HepG2 (cell line): ENCODE measurements around the gene PPP1R7. TPM values are rescaled to one million over a fixed set of nuclear protein-coding genes. Genes with fewer than 3 reads are reported as not detected.

ENCODE experiments used
- AGO2 ChIP-seq: fragments of 200-400 bp; formaldehyde crosslinking; optimal IDR thresholded peaks from 2 replicates; pipeline ENCODE3; 2017; ENCODE audit warnings: mild to moderate bottlenecking, low read depth, low read length, moderate library complexity
- CREM ChIP-seq, 2 experiments: sonication (generic) in 1 of 2; formaldehyde crosslinking in 1 of 2; IDR thresholded peaks; 2 replicates each; pipeline versions ENCODE4 v1.4.0 to v1.6.1; 2016 to 2020; ENCODE audit warnings: antibody characterized with exemption in 1 of 2, mild to moderate bottlenecking in 1 of 2, missing genetic modification reagents in 1 of 2
- DNMT3B ChIP-seq: conservative IDR thresholded peaks from 2 replicates; pipeline ENCODE4 v1.6.1; 2016; ENCODE audit warnings: missing biosample characterization, control low read depth
- DPF2 ChIP-seq: sonication (generic); formaldehyde crosslinking; IDR thresholded peaks from 2 replicates; pipeline ENCODE4 v1.4.0; 2020; ENCODE audit warnings: mild to moderate bottlenecking, low read depth, missing genetic modification reagents, borderline replicate concordance
- EED ChIP-seq: sonication (generic); formaldehyde crosslinking; IDR thresholded peaks from 2 replicates; pipeline ENCODE4 v1.5.0; 2020; ENCODE audit warnings: mild to moderate bottlenecking, missing genetic modification reagents
- FOSL1 ChIP-seq: sonication (generic); formaldehyde crosslinking; IDR thresholded peaks from 2 replicates; pipeline ENCODE4 v1.9.0; 2021; ENCODE audit warnings: missing genetic modification reagents, borderline replicate concordance
- FOXJ3 ChIP-seq: sonication (generic); formaldehyde crosslinking; IDR thresholded peaks from 2 replicates; pipeline ENCODE4 v1.4.0; 2020; ENCODE audit warnings: missing genetic modification reagents, mild to moderate bottlenecking, borderline replicate concordance
- HDAC1 ChIP-seq: sonication (generic); formaldehyde crosslinking; IDR thresholded peaks from 2 replicates; pipeline ENCODE4 v1.5.1; 2020; ENCODE audit warnings: mild to moderate bottlenecking, missing genetic modification reagents
- IRF1 ChIP-seq: sonication (generic); formaldehyde crosslinking; IDR thresholded peaks from 2 replicates; pipeline ENCODE4 v1.4.0; 2020; ENCODE audit warnings: low read depth, mild to moderate bottlenecking, missing genetic modification reagents
- KMT2B ChIP-seq: IDR thresholded peaks from 2 replicates; pipeline ENCODE4 v1.6.1; 2016; ENCODE audit warnings: missing genetic modification reagents, missing compliant biosample characterization
- NCOR1 ChIP-seq: fragments of 200-600 bp; sonication (generic); IDR thresholded peaks from 2 replicates; pipeline ENCODE4 v1.7.0; 2017; ENCODE audit warnings: antibody characterized with exemption, low read length, borderline replicate concordance
- SPEN ChIP-seq: sonication (generic); formaldehyde crosslinking; IDR thresholded peaks from 2 replicates; pipeline ENCODE4 v1.5.1; 2020; ENCODE audit warnings: low read depth, mild to moderate bottlenecking, missing genetic modification reagents
- TFE3 ChIP-seq: IDR thresholded peaks from 2 replicates; pipeline ENCODE4 v1.6.1; 2016
- ZBTB7A ChIP-seq: sonication (generic); formaldehyde crosslinking; IDR thresholded peaks from 2 replicates; pipeline ENCODE4 v1.8.0; 2022; ENCODE audit warnings: mild to moderate bottlenecking, missing genetic modification reagents
- ZFP36L1 ChIP-seq: sonication (generic); formaldehyde crosslinking; IDR thresholded peaks from 2 replicates; pipeline ENCODE4 v1.8.0; 2022; ENCODE audit warnings: mild to moderate bottlenecking, missing genetic modification reagents, moderate library complexity
- ZFP82 ChIP-seq: sonication (generic); formaldehyde crosslinking; IDR thresholded peaks from 2 replicates; pipeline ENCODE4 v1.5.1; 2020; ENCODE audit warnings: mild to moderate bottlenecking, missing genetic modification reagents, borderline replicate concordance
- ZKSCAN8 ChIP-seq: IDR thresholded peaks from 2 replicates; pipeline ENCODE4 v1.6.1; 2016; ENCODE audit warnings: borderline replicate concordance, missing genetic modification reagents, missing compliant biosample characterization
- ZNF160 ChIP-seq: sonication (generic); formaldehyde crosslinking; IDR thresholded peaks from 2 replicates; pipeline ENCODE4 v1.8.0; 2022; ENCODE audit warnings: mild to moderate bottlenecking, inconsistent platforms, missing genetic modification reagents
- ZNF383 ChIP-seq: sonication (generic); formaldehyde crosslinking; IDR thresholded peaks from 2 replicates; pipeline ENCODE4 v1.4.0; 2020; ENCODE audit warnings: missing genetic modification reagents, mild to moderate bottlenecking, borderline replicate concordance
- ZNF460 ChIP-seq: sonication (generic); formaldehyde crosslinking; IDR thresholded peaks from 2 replicates; pipeline ENCODE4 v1.5.1; 2020; ENCODE audit warnings: missing genetic modification reagents, mild to moderate bottlenecking, borderline replicate concordance
- ZNF501 ChIP-seq: sonication (generic); formaldehyde crosslinking; IDR thresholded peaks from 2 replicates; pipeline ENCODE4 v1.5.1; 2020; ENCODE audit warnings: mild to moderate bottlenecking, moderate library complexity, missing genetic modification reagents
- ZNF562 ChIP-seq: sonication (generic); formaldehyde crosslinking; IDR thresholded peaks from 2 replicates; pipeline ENCODE4 v1.8.0; 2022; ENCODE audit warnings: missing genetic modification reagents, borderline replicate concordance
- ZNF564 ChIP-seq: sonication (generic); formaldehyde crosslinking; IDR thresholded peaks from 2 replicates; pipeline ENCODE4 v1.8.1; 2023; ENCODE audit warnings: mild to moderate bottlenecking, missing genetic modification reagents
- ZNF709 ChIP-seq: sonication (generic); formaldehyde crosslinking; IDR thresholded peaks from 2 replicates; pipeline ENCODE4 v1.5.0; 2020; ENCODE audit warnings: mild to moderate bottlenecking, missing genetic modification reagents
- ZNF737 ChIP-seq: sonication (generic); formaldehyde crosslinking; IDR thresholded peaks from 2 replicates; pipeline ENCODE4 v1.5.0; 2020; ENCODE audit warnings: missing genetic modification reagents, mild to moderate bottlenecking, borderline replicate concordance
- ZNF766 ChIP-seq: sonication (generic); formaldehyde crosslinking; IDR thresholded peaks from 2 replicates; pipeline ENCODE4 v1.5.0; 2020; ENCODE audit warnings: missing genetic modification reagents, borderline replicate concordance
- ZNF777 ChIP-seq: sonication (generic); formaldehyde crosslinking; IDR thresholded peaks from 2 replicates; pipeline ENCODE4 v1.4.0; 2020; ENCODE audit warnings: missing genetic modification reagents
- ZSCAN22 ChIP-seq: sonication (generic); formaldehyde crosslinking; IDR thresholded peaks from 2 replicates; pipeline ENCODE4 v1.4.0; 2020; ENCODE audit warnings: mild to moderate bottlenecking, missing genetic modification reagents
- polyA plus RNA-seq, 8 experiments: library from polyadenylated mRNA; depleted of rRNA in 3 of 8; stranded (reverse) in 7 of 8; unstranded in 1 of 8; fragments of >200 nt; fragmentation: Illumina TruSeq in 4 of 8; extraction: Trizol in 4 of 8; gene quantifications; 2 replicates each; pipeline versions ENCODE4 v1.2.1 to v1.2.3, GENCODE V29; 2011 to 2016; ENCODE audit warnings: low read depth in 4 of 8, missing spikeins in 1 of 8, mixed read lengths in 1 of 8; ENCODE audit not compliant: insufficient read depth in 1 of 8
- total RNA-seq, 5 experiments: library from RNA; depleted of rRNA; stranded (reverse); fragments of >200 nt; fragmentation: Illumina TruSeq; extraction: Trizol; gene quantifications; 2 replicates each; pipeline ENCODE4 v1.2.3, GENCODE V29; 2016; ENCODE audit warnings: low read depth in 1 of 5

The PPP1R7 gene
- total and polyA plus RNA-seq, 2 of the 13 experiments (the other 11 are each of a cell fraction or from before 2014, with no cell fraction given): 33.3 to 67.9 TPM

- no peak for TF ChIP-seq DNMT3B
- TF ChIP-seq HDAC1 (CRISPR knock-in tag): 0 out of 2 replicates have a peak, but pooled peaks have one; percentile 0
- peak; percentile 63; the same call in 1 of the 2 replicates for TF ChIP-seq DPF2 (CRISPR knock-in tag)
- peak; percentile 5 for TF ChIP-seq AGO2
- 0 out of 2 replicates have a peak, but pooled peaks have one; percentile 42 for TF ChIP-seq ZNF562 (CRISPR knock-in tag)
- TF ChIP-seq ZFP82 (CRISPR knock-in tag): no peak
- TF ChIP-seq IRF1 (CRISPR knock-in tag): no peak
- peak; percentile 6; the same call in 1 of the 2 replicates for TF ChIP-seq FOXJ3 (CRISPR knock-in tag)
- no peak for TF ChIP-seq ZNF564
- no peak for TF ChIP-seq ZNF766 (CRISPR knock-in tag)
- no peak for TF ChIP-seq ZNF737
- TF ChIP-seq ZNF709 (CRISPR knock-in tag): peak; percentile 75; the same call in 1 of the 2 replicates
- TF ChIP-seq ZNF777 (CRISPR knock-in tag): 0 out of 2 replicates have a peak, but pooled peaks have one; percentile 4
- peak; percentile 58; the same call in 1 of the 2 replicates for TF ChIP-seq ZNF383 (CRISPR knock-in tag)
- TF ChIP-seq NCOR1: peak; percentile 42; the same call in 1 of the 2 replicates
- no peak for TF ChIP-seq EED (CRISPR knock-in tag)
- TF ChIP-seq ZKSCAN8 (CRISPR knock-in tag): 0 out of 2 replicates have a peak, but pooled peaks have one; percentile 10
- 0 out of 2 replicates have a peak, but pooled peaks have one; percentile 51 for TF ChIP-seq ZFP36L1
- no peak for TF ChIP-seq ZNF160
- 0 out of 2 replicates have a peak, but pooled peaks have one; percentile 5 for TF ChIP-seq KMT2B (CRISPR knock-in tag)
- peak; percentile 45; the same call in 1 of the 2 replicates for TF ChIP-seq ZBTB7A (CRISPR knock-in tag)
- 0 out of 2 replicates have a peak, but pooled peaks have one; percentile 2 for TF ChIP-seq TFE3
- no peak for TF ChIP-seq ZNF501 (CRISPR knock-in tag)
- TF ChIP-seq CREM (IDR thresholded peaks at IDR 0.05): 0 out of 2 replicates have a peak, but pooled peaks have one; percentile 4
- no peak for TF ChIP-seq CREM (CRISPR knock-in tag; IDR thresholded peaks at IDR 0.05)
- TF ChIP-seq ZNF460: peak; percentile 72; the same call in 1 of the 2 replicates
- TF ChIP-seq SPEN (CRISPR knock-in tag): no peak
- no peak for TF ChIP-seq FOSL1 (CRISPR knock-in tag)
- TF ChIP-seq ZSCAN22: 0 out of 2 replicates have a peak, but pooled peaks have one; percentile 3
These were observed 74.7 kb downstream of the PPP1R7 start (continued) for GRCh38 chr2:241224851-241225438.
